Keratinocyte (primary cell): ENCODE results near the gene FAM72C.
"Not testable (repeated sequence)": the region's sequence is repeated elsewhere in the genome, so short reads cannot be mapped to it uniquely, and the experiment has no call there.

Experiments used
- CTCF ChIP-seq, 3 experiments: IDR thresholded peaks in 1 of 3; conservative IDR thresholded peaks in 1 of 3; optimal IDR thresholded peaks in 1 of 3; 2 replicates in 2 of 3; 3 replicates in 1 of 3; pipeline versions ENCODE3 to v1.5.1; 2011; ENCODE audit warnings: low read length in 3 of 3, mild to moderate bottlenecking in 3 of 3, moderate library complexity in 2 of 3, control low read depth in 1 of 3, inconsistent platforms in 1 of 3; ENCODE audit not compliant: insufficient read depth in 2 of 3; ENCODE audit errors: extremely low read depth in 1 of 3
- EZH2 ChIP-seq: IDR thresholded peaks from one replicate; pipeline ENCODE4 v1.6.1; 2012; ENCODE audit warnings: inconsistent platforms, mild to moderate bottlenecking, low read length, moderate library complexity

- TF ChIP-seq CTCF (optimal IDR thresholded peaks at IDR 0.05 in 1 of 3, IDR thresholded peaks at IDR 0.05 in 1 of 3, conservative IDR thresholded peaks at IDR 0.05 in 1 of 3; ENCODE audit: extremely low read depth in 1 of 3, insufficient read depth in 2 of 3, low read length in 3 of 3); EZH2: not testable (repeated sequence)
These were observed 7.5 kb downstream of the FAM72C start for GRCh38 chr1:143964294-143964693.
